ENCODE results near the gene MS4A3. TPM values are rescaled to one million over a fixed set of nuclear protein-coding genes. Genes with fewer than 3 reads are reported as not detected.

Gene MS4A3
- total and polyA plus RNA-seq, 10 of the 15 experiments (the other 5 are each of a cell fraction or from before 2014, with no cell fraction given), result 0.13 TPM; not detected in 9

GRCh38 chr11:60059052-60059451, 2.6 kb downstream of the MS4A3 start:
- WGBS (ENCODE audit: insufficient coverage, insufficient replicate concordance, low lambda C conversion rate, missing lambda C conversion rate), result 47% methylated on average over 3 of the region's 3 CpGs
- Histone ChIP-seq H3K9me3 (replicated peaks; ENCODE audit: control insufficient read depth, insufficient read depth, low read length) (no peaks in the 10 kb centered on the region), H3K4me2 (ENCODE audit: control insufficient read depth, insufficient read depth) (no peak overlapping the region), H3K4me3 (no peak overlapping the region), H3K4me1 (ENCODE audit: control insufficient read depth, insufficient read depth, low read length) (no peaks in the 10 kb centered on the region), H3K27ac (ENCODE audit: control insufficient read depth, insufficient read depth) (no peak overlapping the region), H3K9ac (ENCODE audit: control insufficient read depth, insufficient read depth, low read length) (no peak overlapping the region), H3K79me2 (ENCODE audit: control insufficient read depth, insufficient read depth, low read length) (no peaks in the 10 kb centered on the region), H2AFZ (ENCODE audit: control insufficient read depth, low read depth, low read length) (no peak overlapping the region), H4K20me1 (ENCODE audit: control insufficient read depth, insufficient read depth) (no peaks in the 10 kb centered on the region), H3K36me3 (ENCODE audit: control insufficient read depth in 2 of 2, insufficient read depth in 2 of 2, low read length in 1 of 2) (no peaks in the 10 kb centered on the region), H3K27me3 (replicated peaks in 1 of 2; ENCODE audit: control insufficient read depth in 2 of 2, insufficient read depth in 2 of 2, low read length in 1 of 2) (peaks cover 0 to 1% of the 10 kb centered on the region in 2 experiments; a peak in 3 of 4 replicates)
- CTCF ChIA-PET, result no interaction called here
- BruUV-seq (replicated peaks), result no TSS peak
- ATAC-seq, result peak; percentile 40; the same call in 1 of the 3 replicates
- in situ Hi-C loops (cut with MboI) (no loop called here), intact Hi-C loops (cut with micrococcal nuclease; ENCODE audit: unreplicated experiment) (no loop called here)
- POLR2A ChIA-PET, result no interaction called here
- TF ChIP-seq MXI1 (IDR thresholded peaks at IDR 0.05; ENCODE audit: low read depth, low read length) (no peak), SKIL (IDR thresholded peaks at IDR 0.05; ENCODE audit: low read depth, poor library complexity, severe bottlenecking) (no peak), JUNB (IDR thresholded peaks at IDR 0.05) (peak; percentile 73)
- no peak for FAIRE-seq
- no peak for DNase-seq (ENCODE audit: low read depth, low spot score)
- SMC1A ChIA-PET (ENCODE audit: uncharacterized antibody, unreplicated experiment), result interaction anchor here (0.9 kb wide), 1 partner anchor 134 kb away, joined by 3 read pairs; no protein-coding TSS in a partner anchor
- RAD21 ChIA-PET (ENCODE audit: unreplicated experiment), result no interaction called here

GRCh38 chr11:60059521-60060240, 3.2 kb downstream of the MS4A3 start:
- DNase-seq (ENCODE audit: low read depth, low spot score), result no peak
- Histone ChIP-seq H3K4me2 (ENCODE audit: control insufficient read depth, insufficient read depth) (no peak overlapping the region), H3K4me3 (no peak overlapping the region), H3K79me2 (ENCODE audit: control insufficient read depth, insufficient read depth, low read length) (no peaks in the 10 kb centered on the region), H3K9me3 (replicated peaks; ENCODE audit: control insufficient read depth, insufficient read depth, low read length) (no peaks in the 10 kb centered on the region), H3K36me3 (ENCODE audit: control insufficient read depth in 2 of 2, insufficient read depth in 2 of 2, low read length in 1 of 2) (no peaks in the 10 kb centered on the region), H3K9ac (ENCODE audit: control insufficient read depth, insufficient read depth, low read length) (no peak overlapping the region), H3K4me1 (ENCODE audit: control insufficient read depth, insufficient read depth, low read length) (no peaks in the 10 kb centered on the region), H3K27me3 (replicated peaks in 1 of 2; ENCODE audit: control insufficient read depth in 2 of 2, insufficient read depth in 2 of 2, low read length in 1 of 2) (peaks cover 0 to 1% of the 10 kb centered on the region in 2 experiments; a peak in 3 of 4 replicates), H3K27ac (ENCODE audit: control insufficient read depth, insufficient read depth) (no peak overlapping the region), H2AFZ (ENCODE audit: control insufficient read depth, low read depth, low read length) (no peak overlapping the region), H4K20me1 (ENCODE audit: control insufficient read depth, insufficient read depth) (no peaks in the 10 kb centered on the region)
- peak; percentile 47 for FAIRE-seq
- ChIA-PET CTCF (no interaction called here), SMC1A (ENCODE audit: uncharacterized antibody, unreplicated experiment) (interaction anchor here (0.9 kb wide), 1 partner anchor 133 kb away, joined by 3 read pairs; no protein-coding TSS in a partner anchor), POLR2A (no interaction called here), RAD21 (ENCODE audit: unreplicated experiment) (no interaction called here)
- intact Hi-C loops (cut with micrococcal nuclease; ENCODE audit: unreplicated experiment), result no loop called here
- in situ Hi-C loops (cut with MboI), result no loop called here
- 68% methylated on average over 4 of the region's 4 CpGs for WGBS (ENCODE audit: insufficient coverage, insufficient replicate concordance, low lambda C conversion rate, missing lambda C conversion rate)
- ATAC-seq, result no peak
- BruUV-seq (replicated peaks), result no TSS peak
- TF ChIP-seq IRF4 (IDR thresholded peaks at IDR 0.05; ENCODE audit: low read depth, low read length), result no peak
- TF ChIP-seq TARDBP (IDR thresholded peaks at IDR 0.05; ENCODE audit: borderline replicate concordance), result no peak
- no peak for TF ChIP-seq ESRRA (IDR thresholded peaks at IDR 0.05; ENCODE audit: low read length)
- no peak for TF ChIP-seq HSF1 (IDR thresholded peaks at IDR 0.05; ENCODE audit: low read depth, low read length)
- no peak for TF ChIP-seq PBX3 (IDR thresholded peaks at IDR 0.05; ENCODE audit: insufficient replicate concordance, low read depth, low read length)
- TF ChIP-seq YBX1 (IDR thresholded peaks at IDR 0.05), result no peak
- no peak for TF ChIP-seq FOXM1 (IDR thresholded peaks at IDR 0.05; ENCODE audit: low read depth, low read length)
- TF ChIP-seq TAF1 (IDR thresholded peaks at IDR 0.05; ENCODE audit: borderline replicate concordance, low read depth, low read length), result no peak

Measured in GM12878 (cell line).